DMS53 (cell line): Measurements from ENCODE around the gene STK33.

ENCODE experiments used
- DNase-seq: peaks from one replicate; lab custom pipeline; 2025; lab: John Stamatoyannopoulos, UW

The STK33 gene

GRCh38 chr11:8356216-8356615 lies 237.8 kb downstream of the STK33 start:
- no peak for DNase-seq

GRCh38 chr11:8355416-8355742 lies 238.6 kb downstream of the STK33 start:
- no peak for DNase-seq

- DNase-seq, result no peak
Measured at GRCh38 chr11:8354622-8355415, 239.2 kb downstream of the STK33 start.

- no peak for DNase-seq
Measured at GRCh38 chr11:8352876-8353505, 241.0 kb downstream of the STK33 start.

- DNase-seq, result no peak
Measured at GRCh38 chr11:8352103-8352875, 241.7 kb downstream of the STK33 start.

- no peak for DNase-seq
Measured at GRCh38 chr11:8351223-8351622, 242.8 kb downstream of the STK33 start.

GRCh38 chr11:8347978-8348377 lies 246.1 kb downstream of the STK33 start:
- no peak for DNase-seq

GRCh38 chr11:8346157-8346755 lies 247.8 kb downstream of the STK33 start:
- no peak for DNase-seq

GRCh38 chr11:8345179-8345578 lies 248.8 kb downstream of the STK33 start:
- DNase-seq, result no peak

- DNase-seq, result no peak
Measured at GRCh38 chr11:8344346-8344745, 249.7 kb downstream of the STK33 start.

GRCh38 chr11:8342821-8343681 lies 251.0 kb downstream of the STK33 start:
- no peak for DNase-seq

GRCh38 chr11:8341996-8342395 lies 252.0 kb downstream of the STK33 start:
- no peak for DNase-seq
